ENCODE measurements around the gene ABI2.

GRCh38 chr2:203490391-203490790 lies 162.2 kb downstream of the ABI2 start:
- no peak for TF ChIP-seq POLR2A (IDR thresholded peaks at IDR 0.05)
- TF ChIP-seq CTCF (IDR thresholded peaks at IDR 0.05) = no peak
- TF ChIP-seq POLR2AphosphoS5 (IDR thresholded peaks at IDR 0.05) = no peak
